Dermis microvascular lymphatic vessel endothelial cell (primary cell): ENCODE data around the gene TBXAS1. TPM values are rescaled to one million over a fixed set of nuclear protein-coding genes. Genes with fewer than 3 reads are reported as not detected.

Experiments used
- DNase-seq, 2 donors: peaks; one replicate each; pipeline versions ENCODE4 v3.0.0 to v3.0.0-alpha.2; 2010; ENCODE audit warnings: low read depth in 2 of 2
- total RNA-seq: library from RNA; depleted of rRNA; stranded (reverse); fragments of >200 nt; gene quantifications from 2 replicates; pipeline ENCODE4 v1.2.1, GENCODE V29; 2014

The TBXAS1 gene
- total RNA-seq, 1 donor from 2014 or later = 0.64 TPM

GRCh38 chr7:140022582-140023211 lies 193.6 kb downstream of the TBXAS1 start:
- peak; percentile 33 to 76 for DNase-seq

GRCh38 chr7:140023728-140024127 lies 194.7 kb downstream of the TBXAS1 start:
- no peak for DNase-seq

GRCh38 chr7:140024585-140024984 lies 195.5 kb downstream of the TBXAS1 start:
- DNase-seq = no peak

- peak in 1 of 2 donors; percentile 58 for DNase-seq
Observed at GRCh38 chr7:140025241-140025640, 196.2 kb downstream of the TBXAS1 start.

GRCh38 chr7:140025814-140026433 lies 196.9 kb downstream of the TBXAS1 start:
- DNase-seq = no peak

- DNase-seq = no peak
Observed at GRCh38 chr7:140026935-140027334, 197.9 kb downstream of the TBXAS1 start.

GRCh38 chr7:140027858-140028257 lies 198.8 kb downstream of the TBXAS1 start:
- no peak for DNase-seq

GRCh38 chr7:140028311-140028710 lies 199.2 kb downstream of the TBXAS1 start:
- DNase-seq = no peak

GRCh38 chr7:140029072-140029471 lies 200.0 kb downstream of the TBXAS1 start:
- no peak for DNase-seq

- no peak for DNase-seq
Observed at GRCh38 chr7:140031364-140031763, 202.3 kb downstream of the TBXAS1 start.

- DNase-seq = peak in 1 of 2 donors; percentile 47
Observed at GRCh38 chr7:140033036-140033435, 204.0 kb downstream of the TBXAS1 start.

- DNase-seq = no peak
Observed at GRCh38 chr7:140033779-140034363, 204.8 kb downstream of the TBXAS1 start.

GRCh38 chr7:140034421-140034820 lies 205.4 kb downstream of the TBXAS1 start:
- DNase-seq = no peak

GRCh38 chr7:140035400-140036223 lies 206.5 kb downstream of the TBXAS1 start:
- DNase-seq = peak in 1 of 2 donors; percentile 56

- no peak for DNase-seq
Observed at GRCh38 chr7:140036224-140036962, 207.3 kb downstream of the TBXAS1 start.

GRCh38 chr7:140039066-140039465 lies 210.0 kb downstream of the TBXAS1 start:
- peak in 1 of 2 donors; percentile 79 for DNase-seq

- DNase-seq = no peak
Observed at GRCh38 chr7:140039896-140040295, 210.8 kb downstream of the TBXAS1 start.

GRCh38 chr7:140041659-140042385 lies 212.8 kb downstream of the TBXAS1 start:
- peak in 1 of 2 donors; percentile 86 for DNase-seq

- no peak for DNase-seq
Observed at GRCh38 chr7:140042386-140042670, 213.3 kb downstream of the TBXAS1 start.

GRCh38 chr7:140044251-140044650 lies 215.2 kb downstream of the TBXAS1 start:
- DNase-seq = no peak

GRCh38 chr7:140045697-140046096 lies 216.6 kb downstream of the TBXAS1 start:
- no peak for DNase-seq
